Psoas muscle (tissue), 8 donors: ENCODE results near the gene HTRA2. TPM values are rescaled to one million over a fixed set of nuclear protein-coding genes. Genes with fewer than 3 reads are reported as not detected.

Experiments used
- ATAC-seq, 4 donors: fragments of 200-7000 bp; cut with Tn5 transposase; one replicate each; pipeline ENCODE4 v1.9.1; 2020; ENCODE audit warnings: moderate library complexity in 3 of 4, mild to moderate bottlenecking in 2 of 4
- DNase-seq, 2 donors: peaks; one replicate each; pipeline ENCODE4 v3.0.0-alpha.2; 2020
- H3K27ac ChIP-seq: fragments of 200-600 bp; one replicate; pipeline ENCODE4 v1.8.0; 2022
- H3K27me3 ChIP-seq, 3 donors: fragments of 200-600 bp in 1 of 3; one replicate each; pipeline versions ENCODE4 v1.6.1 to v1.8.0; 2013 to 2022; ENCODE audit warnings: low read length in 2 of 3, mild to moderate bottlenecking in 2 of 3, moderate library complexity in 1 of 3; ENCODE audit not compliant: insufficient read depth in 3 of 3
- H3K36me3 ChIP-seq, 2 donors: fragments of 200-600 bp in 1 of 2; one replicate each; pipeline versions ENCODE4 v1.6.1 to v1.8.0; 2013 to 2022; ENCODE audit warnings: low read depth in 1 of 2, mild to moderate bottlenecking in 1 of 2, moderate library complexity in 1 of 2; ENCODE audit not compliant: insufficient read depth in 1 of 2
- H3K4me1 ChIP-seq: fragments of 200-600 bp; one replicate; pipeline ENCODE4 v1.8.0; 2022
- H3K4me3 ChIP-seq: fragments of 200-600 bp; one replicate; pipeline ENCODE4 v1.8.0; 2022; ENCODE audit warnings: mild to moderate bottlenecking
- H3K9me3 ChIP-seq: fragments of 200-600 bp; one replicate; pipeline ENCODE4 v1.8.0; 2022
- CTCF ChIP-seq: fragments of 200-600 bp; IDR thresholded peaks from one replicate; pipeline ENCODE4 v1.8.0; 2022; ENCODE audit warnings: antibody characterized with exemption
- WGBS, 3 donors: extraction: QIAGEN DNeasy Blood & Tissue Kit; methylation state at CpG; one replicate each; pipeline versions ENCODE4 v1.1.6 to v1.1.7; 2013; 5-methylcytosine and 5-hydroxymethylcytosine counted together
- intact Hi-C, 2 donors: fragments of 100-400 bp; cut with DNase I; formaldehyde crosslinking; loops; one replicate each; pipeline versions ENCODE4 v1.11.0 to v1.14.2; 2022
- polyA plus RNA-seq, 3 donors: library from polyadenylated mRNA; stranded (reverse); fragments of 200-250 nt; gene quantifications; one replicate each; pipeline ENCODE4 v1.2.3, GENCODE V29; 2013
- total RNA-seq, 4 donors: library from RNA; stranded (reverse); fragmentation: NEBNext Ultra II Directional in 2 of 4; extraction: Animal tissue kit (Norgen Biotek cat#: 25700) in 2 of 4; gene quantifications; one replicate each; pipeline versions ENCODE4 v1.2.1 to v1.2.4, GENCODE V29; 2021 to 2023
- donor health status: healthy with polysubstance abuse.
- donor health status: DM: no; HTN: no; CAD: no; lungs with moderate emphysema.
- donor health status: Bipolar disorder and iron deficiency.
- donor health status: healthy.
- donor health status: DM: yes; HTN: yes; CAD: no.
- donor health status: DM: no; HTN: no; CAD: no.
- donor health status: DM: no; HTN: no; CAD: no.
- donor health status: DM: yes; HTN: yes; CAD: no.

The HTRA2 gene
- total and polyA plus RNA-seq, 7 donors = 23.0 to 54.4 (median 27.6) TPM

- Histone ChIP-seq H3K4me3 (no peak overlapping the region), H3K27ac (no peak overlapping the region), H3K36me3 (peaks cover 12 to 91% of the 10 kb centered on the region in 2 donors), H3K4me1 (no peaks in the 10 kb centered on the region), H3K9me3 (no peaks in the 10 kb centered on the region), H3K27me3 (no peaks in the 10 kb centered on the region)
- no peak for TF ChIP-seq CTCF
- whole genome bisulfite sequencing, 3 donors = 88 to 89% (median 89%) methylated on average over 9 of the region's 9 CpGs
- ATAC-seq (no peak), DNase-seq (no peak)
- intact Hi-C loops = no loop called here
Observed at GRCh38 chr2:74489906-74490305, 39.8 kb upstream of the HTRA2 start.

DNA sequence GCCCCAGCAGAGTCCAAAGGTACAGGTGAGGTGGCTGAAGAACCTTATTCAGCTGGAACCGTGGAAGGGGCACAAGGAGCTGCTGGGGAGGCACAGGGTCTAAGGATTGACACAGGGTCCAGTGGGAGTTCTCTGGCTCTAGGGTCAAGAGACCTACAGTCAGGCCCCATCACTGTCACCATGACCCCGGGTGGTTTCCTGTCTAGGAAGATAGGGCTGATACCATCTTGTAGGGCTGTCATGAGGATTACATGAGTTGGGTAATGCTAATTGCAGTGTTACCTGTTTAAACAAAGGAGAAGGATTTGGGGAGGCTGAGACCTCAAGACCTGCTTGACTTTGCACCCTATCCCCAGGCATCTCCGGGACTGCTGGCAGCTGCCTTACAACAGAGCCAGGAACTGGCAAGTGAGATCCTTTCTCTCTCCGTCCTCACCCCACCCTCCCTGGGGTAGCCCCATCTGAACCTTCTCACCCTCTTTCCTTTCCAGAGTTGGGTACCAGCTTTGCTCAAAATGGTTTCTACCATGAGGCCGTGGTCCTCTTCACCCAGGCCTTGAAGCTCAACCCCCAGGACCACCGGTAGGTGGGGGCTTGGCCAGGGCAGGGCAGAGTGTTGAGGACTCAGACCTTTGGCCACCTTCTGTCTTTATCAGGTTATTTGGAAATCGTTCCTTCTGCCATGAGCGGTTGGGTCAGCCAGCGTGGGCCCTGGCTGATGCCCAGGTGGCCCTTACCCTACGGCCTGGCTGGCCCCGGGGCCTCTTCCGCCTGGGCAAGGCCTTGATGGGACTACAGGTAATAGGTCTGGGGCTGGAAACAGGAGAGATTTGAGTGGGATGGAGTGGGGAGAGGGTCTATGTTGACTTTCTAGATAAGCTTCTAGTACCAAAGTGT lies 37.8 kb upstream of the HTRA2 start:
- no peak for TF ChIP-seq CTCF
- DNase-seq (no peak), ATAC-seq (no peak)
- Histone ChIP-seq H3K36me3 (peaks cover 12 to 72% of the 10 kb centered on the region in 2 donors), H3K9me3 (no peaks in the 10 kb centered on the region), H3K27me3 (peaks cover 0 to 3% (median 2%) of the 10 kb centered on the region in 3 donors), H3K4me1 (no peaks in the 10 kb centered on the region), H3K4me3 (no peak overlapping the region), H3K27ac (no peak overlapping the region)
- WGBS, 3 donors = 92 to 94% (median 92%) methylated on average over 12 of the region's 12 CpGs
- intact Hi-C loops = no loop called here

DNA sequence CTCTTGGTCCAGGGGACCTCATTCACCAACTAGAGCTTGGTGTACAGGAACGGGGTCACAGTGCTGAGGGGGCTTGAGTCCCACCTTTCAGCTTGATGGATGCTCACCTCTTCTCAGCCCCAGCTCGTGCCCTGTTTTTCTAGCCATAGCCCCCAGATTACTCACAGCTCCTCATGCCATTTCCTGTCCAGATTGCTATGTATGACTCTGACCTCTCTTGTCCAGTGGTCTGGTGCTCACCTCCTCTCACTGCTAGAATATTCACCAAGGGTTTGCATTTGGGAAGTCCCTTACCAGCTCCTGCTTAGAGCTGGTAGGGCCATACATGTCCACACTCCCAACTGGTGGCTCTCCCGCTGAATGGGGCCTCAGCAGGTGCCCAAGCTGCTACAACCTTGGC lies 36.2 kb upstream of the HTRA2 start:
- no peak for TF ChIP-seq CTCF
- no peak for DNase-seq
- H3K27ac ChIP-seq = no peak overlapping the region
- ATAC-seq = no peak
- no peaks in the 10 kb centered on the region for H3K9me3 ChIP-seq
- H3K4me1 ChIP-seq = peaks cover 10% of the 10 kb centered on the region
- WGBS, 3 donors = 90 to 92% (median 90%) methylated on average over 3 of the region's 3 CpGs
- H3K36me3 ChIP-seq = peaks cover 12 to 56% of the 10 kb centered on the region in 2 donors
- no peak overlapping the region for H3K4me3 ChIP-seq
- H3K27me3 ChIP-seq = peaks cover 0 to 19% (median 14%) of the 10 kb centered on the region in 3 donors
- intact Hi-C loops = no loop called here

- no peak for TF ChIP-seq CTCF
Observed at GRCh38 chr2:74495440-74495839, 34.3 kb upstream of the HTRA2 start.

More at GRCh38 chr2:74495440-74495839, 34.3 kb upstream of the HTRA2 start:
- intact Hi-C loops = no loop called here
- no peak overlapping the region for H3K4me3 ChIP-seq
- peaks cover 12 to 41% of the 10 kb centered on the region in 2 donors for H3K36me3 ChIP-seq
- no peak overlapping the region for H3K27ac ChIP-seq
- ATAC-seq = no peak
- H3K4me1 ChIP-seq = peaks cover 23% of the 10 kb centered on the region
- H3K27me3 ChIP-seq = peaks cover 0 to 37% (median 26%) of the 10 kb centered on the region in 3 donors
- no peak for DNase-seq
- no peaks in the 10 kb centered on the region for H3K9me3 ChIP-seq
- 70 to 80% (median 73%) methylated on average over 1 of the region's 1 CpG for WGBS, 3 donors
